K562 (cell line): Measurements from ENCODE around the gene RPS17. TPM values are rescaled to one million over a fixed set of nuclear protein-coding genes. Genes with fewer than 3 reads are reported as not detected.

Experiments used
- ATAC-seq: fragments of 200-7000 bp; cut with Tn5 transposase; 3 replicates; pipeline ENCODE4 v1.9.1; 2020; ENCODE audit warnings: moderate library complexity
- BruUV-seq: library from RNA; stranded (reverse); fragments of 400-500 nt; replicated peaks from 2 replicates; lab custom pipeline; 2021; lab: Mats Ljungman, UMichigan
- CTCF ChIA-PET: fragments of 300-600 bp; formaldehyde crosslinking; extraction: SDS; loops from one replicate; lab custom pipeline; 2021; ENCODE audit warnings: low intra/inter-chr PET ratio; lab: Yijun Ruan, JAX
- POLR2A ChIA-PET: fragments of 300-600, 350-650 bp; sonication (Branson Sonifier 250); formaldehyde crosslinking; extraction: SDS; loops from one replicate; lab custom pipeline; 2021; ENCODE audit warnings: antibody characterized with exemption, inconsistent platforms; lab: Yijun Ruan, JAX
- DNase-seq, 4 experiments: peaks; one replicate each; pipeline versions ENCODE4 v3.0.0 to v3.0.0-alpha.2; 2011 to 2018; ENCODE audit warnings: low spot score in 3 of 4, mixed read lengths in 3 of 4; ENCODE audit errors: extremely low read depth in 1 of 4
- FAIRE-seq: peaks from 2 replicates; lab custom pipeline; 2011; peaks lifted over from hg19 to GRCh38; lab: Jason Lieb, UNC
- H2AFZ ChIP-seq: 2 replicates; pipeline ENCODE4 v1.6.0; 2011; ENCODE audit warnings: low read depth, low read length, control low read depth, inconsistent platforms
- H3K27ac ChIP-seq: fragments of 200-600 bp; 3 replicates; pipeline ENCODE4 v1.8.0; 2011; ENCODE audit warnings: low read depth, mild to moderate bottlenecking, control low read depth, inconsistent platforms, low read length, moderate library complexity, mixed read lengths; ENCODE audit errors: extremely low read depth
- H3K27me3 ChIP-seq, 2 experiments: fragments of 300-600 bp in 1 of 2; 2 replicates in 1 of 2; 3 replicates in 1 of 2; pipeline versions ENCODE4 v1.6.0 to v1.8.0; 2011; ENCODE audit warnings: inconsistent platforms in 2 of 2, low read length in 2 of 2, mild to moderate bottlenecking in 1 of 2, mixed read lengths in 1 of 2, moderate library complexity in 1 of 2; ENCODE audit not compliant: control insufficient read depth in 2 of 2, insufficient read depth in 2 of 2
- H3K36me3 ChIP-seq: fragments of 300-600 bp; 3 replicates; pipeline ENCODE4 v1.8.0; 2011; ENCODE audit warnings: mild to moderate bottlenecking, low read length, inconsistent platforms; ENCODE audit not compliant: control insufficient read depth, insufficient read depth
- H3K4me1 ChIP-seq, 2 experiments: fragments of 200-600 bp in 1 of 2; replicated peaks in 1 of 2; 2 replicates in 1 of 2; 3 replicates in 1 of 2; pipeline versions ENCODE4 v1.5.1 to v1.8.0; 2011; ENCODE audit warnings: inconsistent platforms in 2 of 2, low read length in 2 of 2, mild to moderate bottlenecking in 1 of 2, mixed read lengths in 1 of 2, moderate library complexity in 1 of 2; ENCODE audit not compliant: control insufficient read depth in 2 of 2, insufficient read depth in 2 of 2
- H3K4me2 ChIP-seq: 2 replicates; pipeline ENCODE4 v1.6.1; 2011; ENCODE audit warnings: low read length, control low read depth, inconsistent platforms, mixed read lengths; ENCODE audit not compliant: insufficient read depth
- H3K4me3 ChIP-seq: fragments of 200-600 bp; sonication (generic), shearing (Covaris generic); 2 replicates; pipeline ENCODE4 v1.5.1; 2016; ENCODE audit warnings: control low read depth, inconsistent platforms
- H3K79me2 ChIP-seq: fragments of 200-600 bp; 3 replicates; pipeline ENCODE4 v1.8.0; 2011; ENCODE audit warnings: low read length, inconsistent platforms; ENCODE audit not compliant: control insufficient read depth, insufficient read depth
- H3K9ac ChIP-seq, 2 experiments: 2 replicates each; pipeline versions ENCODE4 v1.6.0 to v1.6.1; 2011; ENCODE audit warnings: low read depth in 2 of 2, low read length in 2 of 2, control low read depth in 1 of 2, inconsistent platforms in 1 of 2, mild to moderate bottlenecking in 1 of 2, mixed read lengths in 1 of 2; ENCODE audit not compliant: insufficient read depth in 1 of 2
- H3K9me1 ChIP-seq: one replicate; pipeline ENCODE4 v1.6.0; 2011; ENCODE audit warnings: inconsistent platforms, mild to moderate bottlenecking, low read length, moderate library complexity; ENCODE audit not compliant: control insufficient read depth, insufficient read depth
- H3K9me3 ChIP-seq: replicated peaks from 2 replicates; pipeline ENCODE4 v1.5.1; 2011; ENCODE audit warnings: low read depth, low read length, inconsistent platforms; ENCODE audit not compliant: control insufficient read depth, insufficient read depth
- H4K20me1 ChIP-seq: replicated peaks from 2 replicates; pipeline ENCODE4 v1.6.1; 2011; ENCODE audit warnings: low read length, inconsistent platforms, mixed read lengths; ENCODE audit not compliant: control insufficient read depth, insufficient read depth
- BACH1 ChIP-seq: fragments of 200-800 bp; sonication (Bioruptor generic); IDR thresholded peaks from 2 replicates; pipeline ENCODE4 v1.6.1; 2016; ENCODE audit warnings: missing genetic modification characterization, missing compliant biosample characterization
- CBFA2T3 ChIP-seq: fragments of 450-650 bp; IDR thresholded peaks from 2 replicates; pipeline ENCODE4 v1.6.1; 2017
- CC2D1A ChIP-seq: fragments of 450-650 bp; IDR thresholded peaks from 2 replicates; pipeline ENCODE4 v1.6.1; 2017; ENCODE audit warnings: mild to moderate bottlenecking
- CCAR2 ChIP-seq: fragments of 200-400 bp; formaldehyde crosslinking; IDR thresholded peaks from 2 replicates; pipeline ENCODE4 v1.6.1; 2017; ENCODE audit warnings: mild to moderate bottlenecking, low read depth, low read length
- CHD1 ChIP-seq: fragments of 200-600 bp; sonication (generic); IDR thresholded peaks from one replicate; pipeline ENCODE4 v1.6.1; 2012; ENCODE audit warnings: mild to moderate bottlenecking, moderate library complexity, low read length, inconsistent platforms
- DACH1 ChIP-seq: fragments of 450-650 bp; IDR thresholded peaks from 2 replicates; pipeline ENCODE4 v1.6.1; 2018; ENCODE audit not compliant: partially characterized antibody
- EP300 ChIP-seq: IDR thresholded peaks from 2 replicates; pipeline ENCODE4 v1.6.1; 2012; ENCODE audit warnings: low read length, improper control_type of control experiment
- FIP1L1 ChIP-seq: fragments of 200-400 bp; formaldehyde crosslinking; IDR thresholded peaks from 2 replicates; pipeline ENCODE4 v1.6.1; 2018; ENCODE audit warnings: mild to moderate bottlenecking, low read depth, low read length; ENCODE audit not compliant: poor library complexity, severe bottlenecking
- FOXK1 ChIP-seq: sonication (generic); formaldehyde crosslinking; IDR thresholded peaks from 2 replicates; pipeline ENCODE4 v1.8.0; 2022; ENCODE audit warnings: missing genetic modification reagents, mild to moderate bottlenecking, borderline replicate concordance
- KLF1 ChIP-seq: fragments of 450-650 bp; IDR thresholded peaks from 2 replicates; pipeline ENCODE4 v1.6.1; 2016; ENCODE audit warnings: missing genetic modification characterization, missing compliant biosample characterization
- MAFG ChIP-seq: fragments of 450-650 bp; conservative IDR thresholded peaks from 2 replicates; pipeline ENCODE4 v1.6.1; 2016; ENCODE audit warnings: missing genetic modification characterization, missing compliant biosample characterization
- SMARCA5 ChIP-seq: fragments of 450-650 bp; IDR thresholded peaks from 2 replicates; pipeline ENCODE4 v1.6.1; 2016
- TFE3 ChIP-seq: fragments of 450-650 bp; formaldehyde crosslinking; IDR thresholded peaks from 2 replicates; pipeline ENCODE4 v1.4.0; 2020; ENCODE audit warnings: mild to moderate bottlenecking, mixed read lengths
- ZBTB7A ChIP-seq: IDR thresholded peaks from 2 replicates; pipeline ENCODE4 v1.6.1; 2011; ENCODE audit warnings: low read depth, mild to moderate bottlenecking, low read length, moderate library complexity, borderline replicate concordance; ENCODE audit not compliant: control insufficient read depth
- ZFP30 ChIP-seq: fragments of 250-450 bp; sonication (Bioruptor Pico); IDR thresholded peaks from 2 replicates; pipeline ENCODE4 v1.8.0; 2022; ENCODE audit warnings: moderate library complexity, mild to moderate bottlenecking, inconsistent platforms, borderline replicate concordance
- ZKSCAN8 ChIP-seq: fragments of 200-800 bp; sonication (Bioruptor generic); IDR thresholded peaks from 2 replicates; pipeline ENCODE4 v1.6.1; 2016; ENCODE audit warnings: missing genetic modification characterization, missing compliant biosample characterization
- WGBS: fragments of 100-300 bp; shearing (Covaris generic); methylation state at CpG from one replicate; pipeline ENCODE4 v1.1.6; 2016; ENCODE audit warnings: low coverage, mixed read lengths; ENCODE audit not compliant: insufficient coverage; ENCODE audit errors: missing lambda C conversion rate; 5-methylcytosine and 5-hydroxymethylcytosine counted together
- in situ Hi-C: fragments of 300-500 bp; cut with MboI; formaldehyde crosslinking; loops from 4 replicates; pipeline ENCODE4 v1.15.0; 2018; ENCODE audit warnings: inconsistent platforms, mixed read lengths
- intact Hi-C: fragments of 100-400 bp; cut with micrococcal nuclease; formaldehyde crosslinking; loops from 2 replicates; pipeline ENCODE4 v1.14.2; 2022
- polyA plus RNA-seq, 8 experiments: library from polyadenylated mRNA; depleted of rRNA in 4 of 8; stranded (reverse) in 5 of 8; unstranded in 3 of 8; fragments of >200 nt; fragmentation: Nextera tagmentation in 2 of 8; fragmentation: Illumina TruSeq in 1 of 8; extraction: Ambion mirVana in 2 of 8; extraction: Trizol in 1 of 8; gene quantifications; 2 replicates each; pipeline versions ENCODE4 v1.2.1 to v1.2.3, GENCODE V29; 2011 to 2014; ENCODE audit warnings: inconsistent platforms in 1 of 8, missing spikeins in 1 of 8
- total RNA-seq, 7 experiments: library from RNA; depleted of rRNA in 6 of 7; stranded (reverse); fragments of >200 nt in 6 of 7; fragmentation: Illumina TruSeq in 2 of 7; extraction: Trizol in 2 of 7; gene quantifications; 2 replicates each; pipeline versions ENCODE4 v1.2.1 to v1.2.3, GENCODE V29; 2011 to 2021; ENCODE audit warnings: low replicate concordance in 1 of 7

RPS17 gene
- total and polyA plus RNA-seq, 9 of the 15 experiments (the other 6 are each of a cell fraction or from before 2014, with no cell fraction given): 1,988 to 6,515 (median 5,229) TPM

- intact Hi-C loops: no loop called here
- WGBS: 79% methylated on average over 4 of the region's 4 CpGs
These were observed 47.5 kb upstream of the RPS17 start for GRCh38 chr15:82587805-82588204.

More at GRCh38 chr15:82587805-82588204, 47.5 kb upstream of the RPS17 start:
- BruUV-seq: no TSS peak
- Histone ChIP-seq H3K9me1 (no peaks in the 10 kb centered on the region), H3K9me3 (no peaks in the 10 kb centered on the region)
- CTCF ChIA-PET: no interaction called here
- in situ Hi-C loops: no loop called here
- TF ChIP-seq CC2D1A (no peak), FIP1L1 (no peak), FOXK1 (CRISPR knock-in tag) (no peak), BACH1 (tag) (no peak), ZKSCAN8 (CRISPR knock-in tag) (no peak), MAFG (no peak), KLF1 (tag) (no peak), DACH1 (no peak), TFE3 (CRISPR knock-in tag) (no peak), ZFP30 (CRISPR knock-in tag) (no peak), SMARCA5 (no peak), CBFA2T3 (no peak), ZBTB7A (no peak), CCAR2 (no peak), CHD1 (no peak), EP300 (no peak)
- TF ChIP-seq, all 486 proteins: peak for 0
- Histone ChIP-seq H3K27me3 (no peaks in the 10 kb centered on the region), H3K4me2 (no peak overlapping the region), H4K20me1 (no peaks in the 10 kb centered on the region), H2AFZ (no peak overlapping the region), H3K9ac (no peak overlapping the region), H3K27ac (no peak overlapping the region), H3K4me1 (no peaks in the 10 kb centered on the region), H3K4me3 (no peak overlapping the region), H3K36me3 (no peaks in the 10 kb centered on the region; the same call in 1 of the 3 replicates), H3K79me2 (no peaks in the 10 kb centered on the region)
- no peak for DNase-seq
- no peak for ATAC-seq
- peak; percentile 26 for FAIRE-seq
- POLR2A ChIA-PET: interaction anchor here (1.6 kb wide), 1 partner anchor 10 kb away, joined by 5 read pairs; no protein-coding TSS in a partner anchor
